ENCODE measurements around the gene GON4L.

DNA sequence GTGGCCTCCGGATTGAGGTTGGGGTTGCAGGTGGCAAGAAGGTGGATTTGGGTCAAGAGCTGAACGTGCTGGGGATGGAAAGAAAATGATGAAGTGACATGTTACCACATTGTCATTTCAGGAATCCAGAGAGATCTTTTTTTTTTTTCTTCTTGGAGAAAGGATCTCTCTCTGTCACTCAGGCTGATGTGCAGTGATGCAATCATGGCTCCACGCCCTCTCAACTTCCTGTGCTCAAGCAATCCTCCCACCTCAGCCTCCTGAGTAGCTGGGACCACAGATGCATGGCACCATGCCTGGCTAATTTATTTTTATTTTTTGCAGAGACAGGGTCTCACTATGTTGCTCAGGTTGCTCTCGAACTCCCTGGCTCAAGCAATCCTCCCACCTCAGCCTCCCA lies 80.6 kb downstream of the GON4L start:
- TF ChIP-seq, protein P1, sequence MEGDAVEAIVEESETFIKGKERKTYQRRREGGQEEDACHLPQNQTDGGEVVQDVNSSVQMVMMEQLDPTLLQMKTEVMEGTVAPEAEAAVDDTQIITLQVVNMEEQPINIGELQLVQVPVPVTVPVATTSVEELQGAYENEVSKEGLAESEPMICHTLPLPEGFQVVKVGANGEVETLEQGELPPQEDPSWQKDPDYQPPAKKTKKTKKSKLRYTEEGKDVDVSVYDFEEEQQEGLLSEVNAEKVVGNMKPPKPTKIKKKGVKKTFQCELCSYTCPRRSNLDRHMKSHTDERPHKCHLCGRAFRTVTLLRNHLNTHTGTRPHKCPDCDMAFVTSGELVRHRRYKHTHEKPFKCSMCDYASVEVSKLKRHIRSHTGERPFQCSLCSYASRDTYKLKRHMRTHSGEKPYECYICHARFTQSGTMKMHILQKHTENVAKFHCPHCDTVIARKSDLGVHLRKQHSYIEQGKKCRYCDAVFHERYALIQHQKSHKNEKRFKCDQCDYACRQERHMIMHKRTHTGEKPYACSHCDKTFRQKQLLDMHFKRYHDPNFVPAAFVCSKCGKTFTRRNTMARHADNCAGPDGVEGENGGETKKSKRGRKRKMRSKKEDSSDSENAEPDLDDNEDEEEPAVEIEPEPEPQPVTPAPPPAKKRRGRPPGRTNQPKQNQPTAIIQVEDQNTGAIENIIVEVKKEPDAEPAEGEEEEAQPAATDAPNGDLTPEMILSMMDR (conservative IDR thresholded peaks at IDR 0.05; ENCODE audit: low read depth in 2 of 2): no peak
- TF ChIP-seq EZH2 (IDR thresholded peaks at IDR 0.05; ENCODE audit: low read depth, unreplicated experiment) (no peak), POLR2AphosphoS5 (IDR thresholded peaks at IDR 0.05; ENCODE audit: low read depth) (no peak), EZH2phosphoT487 (IDR thresholded peaks at IDR 0.05; ENCODE audit: unreplicated experiment) (no peak), CREB1 (CRISPR knock-in tag; IDR thresholded peaks at IDR 0.05; ENCODE audit: low read depth) (no peak), JUNB (IDR thresholded peaks at IDR 0.05; ENCODE audit: unreplicated experiment) (no peak), NANOG (IDR thresholded peaks at IDR 0.05; ENCODE audit: borderline replicate concordance) (no peak), ETS1 (IDR thresholded peaks at IDR 0.05) (no peak), ZNF114 (CRISPR knock-in tag; IDR thresholded peaks at IDR 0.05) (no peak), STAT1 (IDR thresholded peaks at IDR 0.05; ENCODE audit: unreplicated experiment) (no peak)
- TF ChIP-seq, protein P2, sequence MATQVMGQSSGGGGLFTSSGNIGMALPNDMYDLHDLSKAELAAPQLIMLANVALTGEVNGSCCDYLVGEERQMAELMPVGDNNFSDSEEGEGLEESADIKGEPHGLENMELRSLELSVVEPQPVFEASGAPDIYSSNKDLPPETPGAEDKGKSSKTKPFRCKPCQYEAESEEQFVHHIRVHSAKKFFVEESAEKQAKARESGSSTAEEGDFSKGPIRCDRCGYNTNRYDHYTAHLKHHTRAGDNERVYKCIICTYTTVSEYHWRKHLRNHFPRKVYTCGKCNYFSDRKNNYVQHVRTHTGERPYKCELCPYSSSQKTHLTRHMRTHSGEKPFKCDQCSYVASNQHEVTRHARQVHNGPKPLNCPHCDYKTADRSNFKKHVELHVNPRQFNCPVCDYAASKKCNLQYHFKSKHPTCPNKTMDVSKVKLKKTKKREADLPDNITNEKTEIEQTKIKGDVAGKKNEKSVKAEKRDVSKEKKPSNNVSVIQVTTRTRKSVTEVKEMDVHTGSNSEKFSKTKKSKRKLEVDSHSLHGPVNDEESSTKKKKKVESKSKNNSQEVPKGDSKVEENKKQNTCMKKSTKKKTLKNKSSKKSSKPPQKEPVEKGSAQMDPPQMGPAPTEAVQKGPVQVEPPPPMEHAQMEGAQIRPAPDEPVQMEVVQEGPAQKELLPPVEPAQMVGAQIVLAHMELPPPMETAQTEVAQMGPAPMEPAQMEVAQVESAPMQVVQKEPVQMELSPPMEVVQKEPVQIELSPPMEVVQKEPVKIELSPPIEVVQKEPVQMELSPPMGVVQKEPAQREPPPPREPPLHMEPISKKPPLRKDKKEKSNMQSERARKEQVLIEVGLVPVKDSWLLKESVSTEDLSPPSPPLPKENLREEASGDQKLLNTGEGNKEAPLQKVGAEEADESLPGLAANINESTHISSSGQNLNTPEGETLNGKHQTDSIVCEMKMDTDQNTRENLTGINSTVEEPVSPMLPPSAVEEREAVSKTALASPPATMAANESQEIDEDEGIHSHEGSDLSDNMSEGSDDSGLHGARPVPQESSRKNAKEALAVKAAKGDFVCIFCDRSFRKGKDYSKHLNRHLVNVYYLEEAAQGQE (IDR thresholded peaks at IDR 0.05; ENCODE audit: unreplicated experiment): no peak
